Airway epithelial cell (primary cell): ENCODE measurements around the gene LILRB3. TPM values are rescaled to one million over a fixed set of nuclear protein-coding genes. Genes with fewer than 3 reads are reported as not detected.

Experiments used
- total RNA-seq: library from RNA; depleted of rRNA; stranded (reverse); fragments of >200 nt; gene quantifications from 2 replicates; pipeline ENCODE4 v1.2.3, GENCODE V29; 2015

LILRB3 gene
- not detected in 2 replicates for total RNA-seq

DNA sequence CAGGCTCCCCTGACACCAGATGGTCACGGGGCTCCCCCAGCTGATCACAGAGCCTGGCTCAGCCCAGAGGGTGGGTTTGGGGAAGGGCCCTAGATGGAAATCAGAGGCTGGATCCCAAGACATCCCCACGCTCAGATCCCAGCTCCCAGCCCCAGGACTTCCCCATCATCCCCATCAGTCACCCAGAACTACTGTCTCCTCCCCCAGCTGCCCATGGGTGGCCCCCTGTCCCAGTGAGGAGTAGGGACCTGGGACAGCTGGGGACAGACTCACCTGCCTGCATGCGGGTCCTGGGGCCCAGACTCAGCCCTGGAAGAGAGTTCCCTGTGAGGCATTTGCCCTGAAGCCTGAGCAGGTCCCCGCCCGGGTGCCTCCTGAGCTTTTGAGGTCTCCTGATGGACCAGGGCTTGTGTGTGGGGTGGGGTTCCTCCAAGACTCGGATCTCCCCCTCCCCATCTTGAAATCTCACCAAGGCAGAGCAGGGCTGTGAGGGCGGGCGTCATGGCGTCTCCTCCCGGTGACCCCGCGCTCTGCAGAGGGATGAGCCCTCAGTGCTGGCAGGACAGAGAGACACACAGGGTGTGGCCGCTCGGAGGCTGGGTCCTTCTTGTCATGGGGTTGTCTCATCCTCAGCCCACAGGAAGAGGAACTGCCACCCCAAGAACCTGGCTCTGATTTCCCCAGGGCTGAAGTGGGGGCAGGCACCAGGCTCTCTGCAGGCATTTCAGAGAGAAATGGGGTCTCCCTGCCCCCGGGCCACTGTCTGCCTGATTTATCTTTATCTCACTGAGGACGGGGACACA lies at the start of gene LILRB3:
TSS of gene LILRB3 (minus strand) at position 534 of the 803 bp plus-strand sequence. CDS start at position 503, 31 bp downstream.

DNA sequence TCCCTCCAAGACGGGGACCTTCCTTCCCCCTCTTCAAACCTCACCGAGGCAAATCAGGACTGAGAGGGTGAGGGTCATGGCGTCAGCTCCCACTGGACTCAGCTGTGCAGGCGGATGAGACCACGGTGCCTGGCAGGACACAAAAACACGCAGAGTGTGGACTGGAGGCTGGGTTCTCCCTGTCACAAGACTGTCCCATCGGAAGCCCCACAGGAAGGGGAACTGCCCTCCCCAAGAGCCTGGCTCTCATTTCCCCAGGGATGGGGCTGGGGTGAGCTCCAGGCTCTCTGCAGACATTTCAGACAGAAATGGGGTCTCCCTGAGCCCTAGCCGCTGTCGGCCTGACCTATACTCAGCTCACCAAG lies 34.3 kb upstream of the LILRB3 start, which contains the start of gene LILRB5:
TSS of gene LILRB5 (minus strand) at position 158 of the 365 bp plus-strand sequence. CDS start at position 78, 80 bp downstream.

DNA sequence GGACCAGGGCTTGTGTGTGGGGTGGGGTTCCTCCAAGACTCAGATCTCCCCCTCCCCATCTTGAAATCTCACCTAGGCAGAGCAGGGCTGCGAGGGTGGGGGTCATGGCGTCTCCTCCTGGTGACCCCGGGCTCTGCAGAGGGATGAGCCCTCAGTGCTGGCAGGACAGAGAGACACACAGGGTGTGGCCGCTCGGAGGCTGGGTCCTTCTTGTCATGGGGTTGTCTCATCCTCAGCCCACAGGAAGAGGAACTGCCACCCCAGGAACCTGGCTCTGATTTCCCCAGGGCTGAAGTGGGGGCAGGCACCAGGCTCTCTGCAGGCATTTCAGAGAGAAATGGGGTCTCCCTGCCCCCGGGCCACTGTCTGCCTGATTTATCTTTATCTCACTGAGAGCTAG lies 19.8 kb upstream of the LILRB3 start, which contains the start of gene LILRA6:
TSS of gene LILRA6 (minus strand) at position 145 of the 400 bp plus-strand sequence.

DNA sequence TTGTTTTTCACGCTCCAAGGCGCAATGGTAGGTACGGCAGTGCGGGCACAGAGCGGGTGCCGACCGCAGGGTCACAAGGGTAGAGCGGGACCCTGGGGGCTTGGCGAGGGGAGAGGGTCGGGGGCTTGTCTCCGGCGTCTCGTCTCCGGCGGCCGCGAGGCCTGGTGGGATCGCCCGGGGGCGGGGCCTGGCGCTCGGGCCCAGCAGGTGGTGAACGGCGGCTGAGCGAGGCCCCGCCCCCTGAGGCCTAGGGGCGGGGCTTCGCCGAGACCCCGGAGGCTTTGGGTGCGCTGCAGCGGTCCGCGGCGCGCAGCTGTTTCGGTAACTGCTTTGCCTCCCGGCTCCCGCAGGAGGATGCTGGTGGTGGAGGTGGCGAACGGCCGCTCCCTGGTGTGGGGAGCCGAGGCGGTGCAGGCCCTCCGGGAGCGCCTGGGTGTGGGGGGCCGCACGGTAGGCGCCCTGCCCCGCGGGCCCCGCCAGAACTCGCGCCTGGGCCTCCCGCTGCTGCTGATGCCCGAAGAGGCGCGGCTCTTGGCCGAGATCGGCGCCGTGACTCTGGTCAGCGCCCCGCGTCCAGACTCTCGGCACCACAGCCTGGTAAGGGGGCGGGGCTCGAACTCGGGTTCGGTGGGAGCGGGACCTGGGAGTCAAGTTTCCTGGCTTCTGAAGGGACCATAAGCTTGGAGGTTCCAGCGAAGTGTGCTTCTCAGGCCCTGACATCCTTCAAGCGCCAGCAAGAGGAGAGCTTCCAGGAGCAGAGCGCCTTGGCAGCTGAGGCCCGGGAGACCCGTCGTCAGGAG lies 31.6 kb downstream of the LILRB3 start, which contains the start of gene TSEN34:
TSS of gene TSEN34 (plus strand) at position 298 of the 800 bp plus-strand sequence. CDS start at position 355, 57 bp downstream.

DNA sequence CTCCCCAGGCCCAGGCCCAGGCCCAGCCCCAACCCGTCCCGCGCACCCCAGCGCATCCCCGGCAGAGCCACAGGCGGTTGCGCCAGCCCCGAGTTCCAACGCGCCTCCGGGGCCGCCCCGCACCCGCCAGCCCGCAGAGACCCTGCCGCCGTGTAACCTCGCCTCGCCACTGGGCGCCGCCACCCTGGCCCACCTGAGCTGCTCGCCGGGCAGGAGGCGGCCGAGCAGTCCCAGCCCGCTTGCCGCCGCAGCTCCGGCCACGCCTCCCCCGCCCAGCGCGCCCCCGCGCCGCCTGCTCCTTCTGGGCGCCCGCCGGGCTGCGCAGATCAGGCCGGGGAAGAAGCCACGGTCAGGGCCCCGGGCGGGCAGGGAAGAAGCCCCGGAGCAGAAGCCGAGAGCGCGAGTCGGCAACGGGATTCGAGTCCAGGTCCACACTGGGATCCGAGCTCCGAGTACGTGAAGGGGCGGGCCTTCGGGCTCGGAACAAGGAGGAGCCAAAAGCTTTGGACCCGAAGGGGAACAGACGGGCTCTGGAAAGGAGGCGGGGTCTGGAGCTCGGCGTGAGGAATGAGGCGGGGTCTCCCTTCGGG lies 33.6 kb downstream of the LILRB3 start, which contains the start of gene MBOAT7:
TSS of gene MBOAT7 (minus strand) at position 436 of the 590 bp plus-strand sequence. CDS start 1,072 bp downstream, outside the sequence.

DNA sequence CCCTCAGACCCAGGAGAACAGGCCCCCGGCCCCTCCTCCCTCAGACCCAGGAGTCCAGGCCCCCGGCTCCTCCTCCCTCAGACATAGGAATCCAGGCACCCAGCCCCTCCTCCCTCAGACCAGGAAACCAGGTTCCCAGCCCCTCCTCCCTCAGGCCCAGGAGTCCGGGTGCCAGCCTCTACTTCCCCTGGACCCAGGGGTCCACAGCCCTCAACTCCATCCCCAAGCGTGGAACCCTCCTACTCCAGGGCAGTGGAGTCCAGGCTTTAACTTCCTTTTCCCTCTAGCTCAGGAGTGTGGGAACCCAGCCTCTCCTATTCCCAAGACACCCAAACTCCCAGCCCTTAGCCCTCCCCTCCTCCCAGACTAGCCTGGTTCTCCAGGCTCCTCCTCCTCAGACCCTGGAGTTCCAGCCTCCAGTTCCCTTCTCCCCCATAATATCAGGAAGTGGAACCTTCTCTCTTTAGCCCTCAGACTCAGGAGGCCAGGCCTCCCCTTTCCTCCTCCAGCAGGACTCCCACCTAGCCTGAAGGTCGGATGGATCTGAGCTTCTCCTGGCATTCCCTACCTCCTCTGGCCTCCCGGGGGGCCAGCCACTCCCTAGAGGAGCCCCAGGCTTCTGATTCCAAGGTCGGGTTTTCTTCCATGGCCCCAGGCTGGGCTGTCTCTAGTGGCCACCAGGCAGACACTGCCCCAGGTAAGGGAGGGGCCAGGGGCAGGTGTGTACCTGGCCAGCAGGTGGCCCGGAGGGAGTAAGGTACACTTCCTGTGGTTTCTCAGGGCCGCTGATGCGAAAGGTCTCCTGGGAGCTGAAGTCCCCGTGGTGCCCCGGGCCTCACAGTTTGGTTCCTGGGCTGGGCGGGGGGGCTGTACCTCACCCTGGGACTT lies 50.1 kb downstream of the LILRB3 start, which contains the start of gene TMC4:
TSS of gene TMC4 (minus strand) at position 690 of the 888 bp plus-strand sequence. CDS start at position 647, 43 bp downstream.

Other genes with a start within 250 kb of the LILRB3 start
- gene CACNG6, start 231.4 kb downstream of the LILRB3 start, total RNA-seq = not detected in 2 replicates
- gene VSTM1, start 159.1 kb downstream of the LILRB3 start, total RNA-seq = not detected in 2 replicates
- gene TARM1, start 141.6 kb downstream of the LILRB3 start, total RNA-seq = not detected in 2 replicates
- gene OSCAR, start 122.2 kb downstream of the LILRB3 start, total RNA-seq = 0.19 and 0.21 TPM in 2 replicates
- 26.7 and 43.4 TPM in 2 replicates for gene NDUFA3, start 120.2 kb downstream of the LILRB3 start, total RNA-seq
- 13.3 and 14.4 TPM in 2 replicates for gene TFPT, start 107.3 kb downstream of the LILRB3 start, total RNA-seq
- gene PRPF31, start 107.3 kb downstream of the LILRB3 start, total RNA-seq = 61.1 and 69.6 TPM in 2 replicates
- gene CNOT3, start 85.2 kb downstream of the LILRB3 start, total RNA-seq = 11.8 and 21.2 TPM in 2 replicates
- gene LENG1, start 63.3 kb downstream of the LILRB3 start, total RNA-seq = 5.9 and 9.0 TPM in 2 replicates
- gene TMC4, start 49.8 kb downstream of the LILRB3 start, total RNA-seq = 12.6 and 12.8 TPM in 2 replicates
- 119 and 133 TPM in 2 replicates for gene MBOAT7, start 33.4 kb downstream of the LILRB3 start, total RNA-seq
- 160 and 172 TPM in 2 replicates for gene TSEN34, start 31.7 kb downstream of the LILRB3 start, total RNA-seq
- gene RPS9, start 22.1 kb downstream of the LILRB3 start, total RNA-seq = 2,280 and 2,710 TPM in 2 replicates
- not detected in 2 replicates for gene LILRA6, start 19.8 kb upstream of the LILRB3 start, total RNA-seq
- not detected in 2 replicates for gene LILRB5, start 34.3 kb upstream of the LILRB3 start, total RNA-seq
- not detected in 2 replicates for gene LILRB2, start 58.1 kb upstream of the LILRB3 start, total RNA-seq
- not detected in 2 replicates for gene LILRA5, start 90.2 kb upstream of the LILRB3 start, total RNA-seq
- gene LILRA4, start 116.2 kb upstream of the LILRB3 start, total RNA-seq = not detected in 2 replicates
- not detected in 2 replicates for gene LAIR1, start 141.9 kb upstream of the LILRB3 start, total RNA-seq
- 0.63 and 0.88 TPM in 2 replicates for gene TTYH1, start 192.5 kb upstream of the LILRB3 start, total RNA-seq
- gene LENG8, start 226.2 kb upstream of the LILRB3 start, total RNA-seq = 19.4 and 28.4 TPM in 2 replicates
- gene LENG9, start 240.8 kb upstream of the LILRB3 start, total RNA-seq = 9.7 and 12.4 TPM in 2 replicates